ENCODE measurements around the gene KCNQ1OT1. TPM values are rescaled to one million over a fixed set of nuclear protein-coding genes. Genes with fewer than 3 reads are reported as not detected.

The KCNQ1OT1 gene
- total RNA-seq, 1 donor from 2014 or later: 0.35 TPM

DNA sequence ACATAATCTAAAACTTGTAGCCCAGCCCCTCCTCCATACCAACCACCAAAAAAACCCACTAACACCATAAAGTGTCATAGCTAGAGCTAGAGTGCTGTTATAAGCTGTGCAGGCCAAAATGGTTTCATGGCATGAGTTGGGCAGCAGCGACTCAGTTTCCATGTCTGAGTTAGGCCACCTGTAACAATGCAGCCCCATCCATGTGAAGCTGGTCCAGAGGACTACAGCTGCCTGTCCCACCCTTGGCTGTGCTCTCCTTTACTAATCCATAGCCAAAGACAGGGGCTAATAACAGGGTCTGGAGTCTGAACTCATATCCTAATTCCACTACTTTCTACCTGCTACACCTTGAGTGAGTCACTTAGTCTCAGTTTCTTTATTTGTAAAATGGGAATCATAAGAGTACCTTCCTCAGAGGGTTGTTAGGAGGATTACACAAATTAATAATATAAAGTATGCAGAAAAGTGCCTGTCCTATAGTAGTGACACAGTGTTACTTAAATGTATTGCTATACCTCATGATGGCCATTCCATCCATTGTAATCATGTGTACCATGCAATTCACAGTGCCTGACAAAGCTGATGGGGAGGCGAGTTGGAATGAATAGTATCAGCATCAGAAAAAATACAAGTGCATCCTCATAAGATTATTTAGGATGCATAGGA is 20.6 kb downstream of the KCNQ1OT1 start:
- DNase-seq: no peak

GRCh38 chr11:2678396-2678795 is 21.4 kb downstream of the KCNQ1OT1 start:
- ATAC-seq (ENCODE audit: poor library complexity): no peak
- DNase-seq: no peak
- intact Hi-C loops (cut with DNase I): no loop called here

More for the DNA sequence above, 20.6 kb downstream of the KCNQ1OT1 start:
- ATAC-seq (ENCODE audit: poor library complexity): no peak
- intact Hi-C loops (cut with DNase I): no loop called here

DNA sequence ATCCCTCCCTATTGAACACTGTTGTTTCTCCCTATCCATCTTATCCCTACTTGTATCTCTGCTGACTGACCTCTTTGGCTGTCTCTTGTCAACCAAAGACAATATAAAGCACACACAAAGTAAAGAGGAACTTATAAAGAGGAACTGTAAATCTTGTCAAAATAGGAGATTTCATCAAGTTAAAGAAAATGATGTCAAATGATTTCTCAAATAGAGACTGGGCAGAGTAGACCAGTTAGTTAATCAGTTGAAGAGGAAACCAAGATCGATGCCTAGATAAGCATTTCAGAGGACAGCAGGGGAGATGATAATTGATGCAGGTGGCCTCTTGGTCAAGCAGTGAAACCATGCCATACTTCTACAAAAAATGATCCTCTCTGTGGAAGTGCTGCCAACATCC is 22.7 kb downstream of the KCNQ1OT1 start:
- intact Hi-C loops (cut with DNase I): no loop called here
- DNase-seq: no peak
- no peak for ATAC-seq (ENCODE audit: poor library complexity)

- ATAC-seq (ENCODE audit: poor library complexity) (peak; percentile 21), DNase-seq (no peak)
- intact Hi-C loops (cut with DNase I): no loop called here
Measured at GRCh38 chr11:2675540-2675939, 24.3 kb downstream of the KCNQ1OT1 start.

GRCh38 chr11:2674658-2675131 is 25.1 kb downstream of the KCNQ1OT1 start:
- DNase-seq: no peak
- no peak for ATAC-seq (ENCODE audit: poor library complexity)
- intact Hi-C loops (cut with DNase I): no loop called here

- intact Hi-C loops (cut with DNase I): no loop called here
- DNase-seq: no peak
- ATAC-seq (ENCODE audit: poor library complexity): no peak
Measured at GRCh38 chr11:2673871-2674471, 25.8 kb downstream of the KCNQ1OT1 start.

DNA sequence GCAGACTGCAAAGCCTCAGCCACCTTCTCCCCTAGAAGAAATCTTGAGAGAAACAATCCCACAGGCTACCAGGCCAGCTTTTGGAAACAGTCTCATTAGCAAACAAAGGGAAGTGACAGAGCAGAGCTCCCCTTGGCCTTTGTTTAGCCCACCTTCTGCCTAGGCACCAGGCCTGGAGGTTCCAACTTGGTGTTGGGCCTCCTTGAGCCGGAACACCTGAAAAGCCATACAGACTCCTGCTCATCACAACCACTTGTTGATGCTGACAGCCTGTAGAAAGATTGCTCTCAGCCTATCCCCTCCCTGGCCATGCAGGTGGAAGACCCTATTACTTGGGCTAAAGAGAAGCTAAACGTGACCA is 26.6 kb downstream of the KCNQ1OT1 start:
- no peak for ATAC-seq (ENCODE audit: poor library complexity)
- intact Hi-C loops (cut with DNase I): no loop called here
- DNase-seq: no peak

DNA sequence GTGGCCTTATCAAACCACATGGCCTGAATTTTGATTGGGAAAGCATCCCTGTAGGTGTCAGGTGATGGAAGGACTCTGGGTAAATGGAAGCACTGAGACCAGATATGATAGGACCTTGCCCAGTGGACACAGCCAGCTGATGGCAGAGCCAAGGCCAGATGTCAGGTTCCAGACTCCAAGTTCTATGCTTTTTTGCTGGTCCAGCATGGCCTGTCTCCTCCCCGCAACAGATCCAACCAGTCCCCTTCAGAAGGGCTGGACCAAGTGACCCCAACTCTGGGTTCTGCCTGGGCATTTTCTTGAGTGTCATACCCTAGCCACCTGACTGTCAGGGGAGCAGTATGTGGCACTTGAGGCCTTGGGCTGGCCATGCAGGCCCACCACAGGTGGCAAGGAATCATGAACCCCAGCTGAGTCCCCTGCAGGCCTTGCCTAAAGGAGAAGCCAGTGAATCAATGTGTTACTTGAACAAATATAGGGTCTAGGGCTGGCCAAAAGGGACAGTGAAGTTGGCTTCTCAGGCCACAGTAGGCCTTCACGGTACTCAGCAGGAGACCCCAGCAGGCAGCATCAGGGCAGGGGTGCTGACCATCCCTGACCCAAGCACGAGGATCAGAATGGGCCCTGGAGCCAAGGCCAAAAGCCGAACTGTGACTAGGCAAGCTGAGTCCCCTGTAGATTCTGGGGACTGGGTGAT is 27.1 kb downstream of the KCNQ1OT1 start:
- DNase-seq (no peak), ATAC-seq (ENCODE audit: poor library complexity) (no peak)
- intact Hi-C loops (cut with DNase I): no loop called here

DNA sequence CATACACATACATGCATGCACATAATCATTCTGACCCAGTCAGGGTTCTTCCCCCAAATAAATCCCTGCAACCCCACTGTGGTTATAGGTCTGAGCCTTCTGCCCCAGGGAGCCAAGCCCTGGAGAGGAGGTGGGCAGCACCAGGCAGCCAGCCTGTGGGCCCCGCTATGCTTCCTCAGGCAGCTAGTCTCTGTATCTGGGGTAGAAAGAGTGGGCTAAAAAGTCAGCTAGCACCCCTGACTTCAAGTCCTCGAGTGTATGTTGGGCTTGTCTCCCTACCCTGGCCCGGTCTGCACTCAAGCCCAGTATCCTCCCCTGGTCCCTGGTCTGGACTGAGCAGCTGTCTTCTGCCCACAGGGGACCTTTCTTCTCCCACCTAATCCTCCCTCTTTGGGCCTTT is 28.0 kb downstream of the KCNQ1OT1 start:
- intact Hi-C loops (cut with DNase I): no loop called here
- no peak for ATAC-seq (ENCODE audit: poor library complexity)
- no peak for DNase-seq

DNA sequence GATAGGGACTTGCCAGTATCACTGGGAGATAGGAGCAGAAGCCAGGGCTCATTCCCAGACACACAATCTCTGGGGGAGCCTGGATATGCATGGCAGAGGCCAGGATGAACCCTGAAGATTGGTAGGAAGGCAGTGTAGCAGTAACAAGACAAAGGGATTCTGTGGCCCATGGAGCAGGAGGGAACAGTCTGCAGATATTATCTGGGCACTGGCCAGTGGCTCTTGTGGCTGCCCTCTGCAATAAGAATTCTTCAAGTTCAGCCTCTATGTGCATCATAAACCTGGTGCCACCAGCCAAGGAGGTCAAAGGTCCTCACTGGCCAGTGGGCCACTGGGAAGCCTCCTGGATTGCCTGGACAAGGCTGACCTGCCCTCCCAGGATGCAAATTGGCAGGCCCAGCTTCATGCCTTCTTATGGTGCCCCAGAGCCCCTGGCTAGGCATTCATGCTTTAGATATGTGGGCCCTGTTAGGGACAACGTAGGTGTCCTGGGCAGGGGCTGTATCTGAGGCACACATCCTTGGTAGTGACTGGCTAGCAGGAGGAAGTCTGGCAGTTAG is 29.2 kb downstream of the KCNQ1OT1 start:
- DNase-seq (peak; percentile 29), ATAC-seq (ENCODE audit: poor library complexity) (no peak)
- intact Hi-C loops (cut with DNase I): no loop called here

DNA sequence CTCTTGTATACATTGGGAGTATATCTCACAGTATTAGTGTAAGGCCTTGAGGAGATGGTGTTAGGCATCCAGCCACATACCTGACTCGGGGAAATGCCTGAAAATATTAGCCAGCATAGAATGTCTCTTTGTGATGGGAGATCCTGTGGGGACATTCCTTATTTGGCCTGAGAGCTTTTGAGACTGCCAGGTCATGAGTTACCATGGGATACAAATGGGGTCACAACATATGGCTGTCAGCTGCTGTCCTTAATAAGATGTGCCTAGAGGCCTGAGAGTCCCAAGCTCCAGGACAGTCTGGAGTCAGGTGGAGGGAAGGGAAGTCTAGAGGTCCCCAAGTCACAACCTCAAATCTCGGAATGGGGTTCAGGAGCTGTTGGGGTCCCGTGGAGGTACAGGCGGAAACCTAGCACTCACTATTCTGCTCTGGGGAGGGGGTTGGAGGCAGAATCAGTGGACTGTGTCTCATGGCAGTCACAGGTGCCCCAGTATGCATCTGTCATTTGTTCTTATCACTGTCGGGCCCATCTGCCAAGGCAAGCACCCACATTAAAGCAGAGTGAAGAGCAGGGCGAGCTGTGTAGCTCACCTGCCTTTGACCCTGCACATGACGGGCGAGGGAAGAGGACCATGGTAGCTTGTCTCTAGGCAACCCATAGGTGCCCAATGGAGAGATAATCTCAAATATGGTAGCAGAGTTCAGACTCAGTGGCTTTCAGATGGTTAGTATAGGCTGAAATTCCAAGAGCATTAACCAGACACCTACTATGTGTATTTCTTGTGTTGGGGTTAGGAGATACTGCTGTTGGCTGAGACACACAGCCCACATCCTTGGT is 29.9 kb downstream of the KCNQ1OT1 start:
- DNase-seq (no peak), ATAC-seq (ENCODE audit: poor library complexity) (no peak)
- intact Hi-C loops (cut with DNase I): no loop called here

DNA sequence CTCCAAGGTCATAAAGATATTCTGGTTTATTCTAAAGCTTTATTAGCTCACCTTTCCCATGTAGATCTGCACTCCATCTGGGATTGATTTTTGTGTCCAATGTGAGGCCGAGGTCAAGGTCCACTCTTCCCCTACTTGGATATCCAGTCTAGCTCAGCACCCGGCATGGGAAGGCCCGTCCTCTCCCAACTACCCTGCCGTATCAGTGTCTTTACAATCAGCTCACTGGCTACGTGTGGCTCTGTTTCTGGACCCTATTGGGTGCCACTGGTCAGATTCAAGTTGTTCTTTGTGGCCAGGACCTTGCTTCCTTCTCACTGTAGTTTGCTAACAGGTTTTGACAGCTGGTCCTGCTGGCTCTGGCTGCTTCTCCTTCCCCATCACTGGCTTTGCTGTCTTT is 30.9 kb downstream of the KCNQ1OT1 start:
- no peak for ATAC-seq (ENCODE audit: poor library complexity)
- no peak for DNase-seq
- intact Hi-C loops (cut with DNase I): no loop called here

- intact Hi-C loops (cut with DNase I): no loop called here
- ATAC-seq (ENCODE audit: poor library complexity) (no peak), DNase-seq (peak; percentile 14)
Measured at GRCh38 chr11:2667940-2668339, 31.9 kb downstream of the KCNQ1OT1 start.

GRCh38 chr11:2666828-2667570 is 32.8 kb downstream of the KCNQ1OT1 start:
- intact Hi-C loops (cut with DNase I): no loop called here
- DNase-seq: peak; percentile 43
- peak; percentile 40 for ATAC-seq (ENCODE audit: poor library complexity)

DNA sequence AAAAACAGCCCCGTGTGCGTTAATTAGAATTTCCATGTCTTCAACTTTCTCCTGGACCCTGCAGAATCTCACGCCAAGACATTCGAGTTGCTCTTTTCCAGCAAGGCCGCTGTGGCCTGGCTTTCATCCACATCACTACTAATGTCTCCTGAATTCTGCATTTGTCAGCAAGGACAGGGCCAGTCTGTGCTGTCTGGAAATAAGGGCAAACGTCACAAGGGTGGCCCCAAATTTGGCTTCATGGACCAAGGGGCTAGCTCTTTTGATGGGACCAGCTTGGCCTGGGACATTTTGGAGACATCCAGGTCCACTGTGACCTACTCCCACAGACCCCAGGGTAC is 33.4 kb downstream of the KCNQ1OT1 start:
- DNase-seq (peak; percentile 53), ATAC-seq (ENCODE audit: poor library complexity) (peak; percentile 28)
- intact Hi-C loops (cut with DNase I): no loop called here

GRCh38 chr11:2665526-2666400 is 34.0 kb downstream of the KCNQ1OT1 start:
- ATAC-seq (ENCODE audit: poor library complexity) (no peak), DNase-seq (peak; percentile 10)
- intact Hi-C loops (cut with DNase I): no loop called here

DNA sequence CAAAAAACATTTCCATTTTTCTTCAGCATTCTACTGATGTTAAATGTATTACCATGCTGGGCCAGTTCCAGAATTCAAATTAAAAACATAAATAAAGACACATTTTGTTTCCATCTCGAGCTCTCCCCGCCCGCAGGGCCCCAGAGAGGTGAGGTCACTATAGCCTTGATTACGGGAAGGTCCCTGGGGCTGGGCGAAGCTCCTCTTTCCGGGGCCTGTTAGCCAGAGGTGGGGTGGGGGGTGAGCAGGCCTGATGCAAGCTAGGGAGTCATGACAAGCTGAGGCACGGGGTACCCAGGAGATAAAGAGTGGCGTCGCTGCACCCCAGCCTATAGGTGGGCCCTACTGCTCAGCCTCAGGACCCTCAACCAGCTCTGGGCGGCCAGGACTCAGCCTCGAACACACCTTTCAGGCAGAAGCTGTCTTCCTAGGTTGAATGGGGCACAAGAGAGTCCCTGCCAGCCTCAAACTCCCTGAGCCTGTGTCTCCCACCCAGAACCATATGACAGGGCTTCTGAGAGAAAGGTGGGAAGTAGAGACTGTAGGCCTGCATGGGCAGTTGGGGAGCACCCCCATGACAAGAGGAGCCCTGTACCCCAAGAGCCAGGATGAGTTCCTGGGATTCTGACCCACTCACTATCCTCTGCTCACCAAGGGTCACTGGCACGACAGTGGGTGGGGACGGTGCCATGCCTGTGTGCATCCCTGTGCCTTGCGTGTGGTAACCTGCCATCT is 34.8 kb downstream of the KCNQ1OT1 start:
- DNase-seq (no peak), ATAC-seq (ENCODE audit: poor library complexity) (no peak)
- intact Hi-C loops (cut with DNase I): no loop called here
